ENCODE results near the gene TUBB6.
A peak's percentile ranks its signal among the peaks of the same experiment; 100 is the strongest.

TUBB6 gene

DNA sequence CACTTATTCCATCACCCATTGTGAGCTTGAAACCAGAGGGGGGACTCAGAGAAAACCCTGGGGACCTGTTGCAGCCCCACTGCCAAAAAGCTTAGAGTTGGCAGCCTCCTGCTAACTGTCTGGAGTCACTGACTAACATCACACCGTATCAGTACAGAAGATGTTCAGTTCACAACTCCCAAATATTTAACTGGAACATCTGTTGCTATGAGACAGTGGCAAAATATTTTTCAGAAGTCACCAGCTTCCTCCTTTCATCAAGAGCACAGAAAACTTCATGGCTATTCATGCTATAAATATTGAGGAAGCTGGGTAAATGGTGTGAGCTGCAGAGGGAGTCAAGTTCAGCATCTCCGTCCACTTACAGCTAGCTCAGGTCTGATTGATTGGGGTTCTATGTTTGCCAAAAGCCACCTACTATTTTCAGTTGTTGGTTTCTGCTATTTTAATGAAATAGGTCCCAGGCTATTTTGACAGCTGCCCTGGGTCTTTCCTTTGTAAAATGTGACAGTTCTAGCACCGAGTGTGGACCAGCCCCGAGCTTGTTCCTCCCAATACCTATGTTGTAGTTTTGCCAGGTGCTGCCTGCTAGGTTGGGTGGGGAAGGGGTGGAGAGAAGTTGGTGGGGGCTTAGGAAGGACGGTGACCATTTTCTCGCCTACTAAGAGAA lies 9.8 kb downstream of the TUBB6 start:
- H3K4me1 ChIP-seq (ENCODE audit: insufficient read depth, poor library complexity, severe bottlenecking) = peaks cover 13% of the 10 kb centered on the region
- H3K27me3 ChIP-seq (ENCODE audit: insufficient read depth, poor library complexity, severe bottlenecking) = no peaks in the 10 kb centered on the region
- peak overlapping the region; percentile 4 for H3K27ac ChIP-seq (ENCODE audit: poor library complexity, severe bottlenecking)
- no peaks in the 10 kb centered on the region for H3K9me3 ChIP-seq (ENCODE audit: severe bottlenecking)
- ATAC-seq (ENCODE audit: low read depth) (0 out of 3 replicates have a peak, but pooled peaks have one; percentile 3), DNase-seq (ENCODE audit: low spot score) (no peak)
- TF ChIP-seq, protein P1, sequence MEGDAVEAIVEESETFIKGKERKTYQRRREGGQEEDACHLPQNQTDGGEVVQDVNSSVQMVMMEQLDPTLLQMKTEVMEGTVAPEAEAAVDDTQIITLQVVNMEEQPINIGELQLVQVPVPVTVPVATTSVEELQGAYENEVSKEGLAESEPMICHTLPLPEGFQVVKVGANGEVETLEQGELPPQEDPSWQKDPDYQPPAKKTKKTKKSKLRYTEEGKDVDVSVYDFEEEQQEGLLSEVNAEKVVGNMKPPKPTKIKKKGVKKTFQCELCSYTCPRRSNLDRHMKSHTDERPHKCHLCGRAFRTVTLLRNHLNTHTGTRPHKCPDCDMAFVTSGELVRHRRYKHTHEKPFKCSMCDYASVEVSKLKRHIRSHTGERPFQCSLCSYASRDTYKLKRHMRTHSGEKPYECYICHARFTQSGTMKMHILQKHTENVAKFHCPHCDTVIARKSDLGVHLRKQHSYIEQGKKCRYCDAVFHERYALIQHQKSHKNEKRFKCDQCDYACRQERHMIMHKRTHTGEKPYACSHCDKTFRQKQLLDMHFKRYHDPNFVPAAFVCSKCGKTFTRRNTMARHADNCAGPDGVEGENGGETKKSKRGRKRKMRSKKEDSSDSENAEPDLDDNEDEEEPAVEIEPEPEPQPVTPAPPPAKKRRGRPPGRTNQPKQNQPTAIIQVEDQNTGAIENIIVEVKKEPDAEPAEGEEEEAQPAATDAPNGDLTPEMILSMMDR (IDR thresholded peaks at IDR 0.05; ENCODE audit: poor library complexity, severe bottlenecking) = no peak
- H3K36me3 ChIP-seq (ENCODE audit: low read depth) = peaks cover 98% of the 10 kb centered on the region
- no peak overlapping the region for H3K4me3 ChIP-seq (ENCODE audit: severe bottlenecking)

DNA sequence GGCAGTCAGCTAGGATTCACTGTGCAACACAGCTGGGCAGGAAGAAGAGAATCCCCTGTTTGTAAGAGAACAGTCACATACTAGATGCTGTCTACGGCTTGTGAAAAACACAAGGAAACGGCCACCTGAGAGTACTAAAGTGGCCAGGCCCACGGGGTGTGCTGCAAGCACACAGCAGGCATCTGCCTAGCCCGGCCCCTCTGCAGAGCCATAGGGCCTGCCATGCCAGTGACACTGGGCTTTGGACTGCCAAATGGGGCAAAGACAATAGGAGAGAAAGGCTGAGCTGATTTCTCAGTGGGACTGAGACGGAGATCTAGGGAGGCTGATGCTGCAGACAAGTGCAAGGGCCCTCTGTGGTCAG lies 10.3 kb downstream of the TUBB6 start:
- H3K9me3 ChIP-seq (ENCODE audit: severe bottlenecking) = no peaks in the 10 kb centered on the region
- no peak for DNase-seq (ENCODE audit: low spot score)
- H3K27me3 ChIP-seq (ENCODE audit: insufficient read depth, poor library complexity, severe bottlenecking) = no peaks in the 10 kb centered on the region
- H3K27ac ChIP-seq (ENCODE audit: poor library complexity, severe bottlenecking) = peak overlapping the region; percentile 4
- TF ChIP-seq, protein P1 (IDR thresholded peaks at IDR 0.05; ENCODE audit: poor library complexity, severe bottlenecking) = no peak
- H3K4me3 ChIP-seq (ENCODE audit: severe bottlenecking) = no peak overlapping the region
- H3K36me3 ChIP-seq (ENCODE audit: low read depth) = peaks cover 98% of the 10 kb centered on the region
- H3K4me1 ChIP-seq (ENCODE audit: insufficient read depth, poor library complexity, severe bottlenecking) = peaks cover 10% of the 10 kb centered on the region
- peak; percentile 22; the same call in 2 of the 3 replicates for ATAC-seq (ENCODE audit: low read depth)

GRCh38 chr18:12318857-12319256 lies 10.8 kb downstream of the TUBB6 start:
- Histone ChIP-seq H3K27me3 (ENCODE audit: insufficient read depth, poor library complexity, severe bottlenecking) (no peaks in the 10 kb centered on the region), H3K9me3 (ENCODE audit: severe bottlenecking) (no peaks in the 10 kb centered on the region), H3K36me3 (ENCODE audit: low read depth) (peaks cover 96% of the 10 kb centered on the region), H3K4me3 (ENCODE audit: severe bottlenecking) (no peak overlapping the region), H3K27ac (ENCODE audit: poor library complexity, severe bottlenecking) (no peak overlapping the region), H3K4me1 (ENCODE audit: insufficient read depth, poor library complexity, severe bottlenecking) (peaks cover 6% of the 10 kb centered on the region)
- no peak for ATAC-seq (ENCODE audit: low read depth)
- TF ChIP-seq, protein P1 (IDR thresholded peaks at IDR 0.05; ENCODE audit: poor library complexity, severe bottlenecking) = no peak
- DNase-seq (ENCODE audit: low spot score) = no peak

GRCh38 chr18:12321333-12321732 lies 13.3 kb downstream of the TUBB6 start:
- H3K9me3 ChIP-seq (ENCODE audit: severe bottlenecking) = no peaks in the 10 kb centered on the region
- DNase-seq (ENCODE audit: low spot score) (no peak), ATAC-seq (ENCODE audit: low read depth) (no peak)
- TF ChIP-seq, protein P1 (IDR thresholded peaks at IDR 0.05; ENCODE audit: poor library complexity, severe bottlenecking) = no peak
- H3K27ac ChIP-seq (ENCODE audit: poor library complexity, severe bottlenecking) = no peak overlapping the region
- peaks cover 95% of the 10 kb centered on the region for H3K36me3 ChIP-seq (ENCODE audit: low read depth)
- H3K27me3 ChIP-seq (ENCODE audit: insufficient read depth, poor library complexity, severe bottlenecking) = no peaks in the 10 kb centered on the region
- peaks cover 2% of the 10 kb centered on the region for H3K4me1 ChIP-seq (ENCODE audit: insufficient read depth, poor library complexity, severe bottlenecking)
- H3K4me3 ChIP-seq (ENCODE audit: severe bottlenecking) = no peak overlapping the region

GRCh38 chr18:12324991-12325725 lies 17.1 kb downstream of the TUBB6 start:
- ATAC-seq (ENCODE audit: low read depth) (no peak), DNase-seq (ENCODE audit: low spot score) (no peak)
- Histone ChIP-seq H3K36me3 (ENCODE audit: low read depth) (peaks cover 97% of the 10 kb centered on the region), H3K27me3 (ENCODE audit: insufficient read depth, poor library complexity, severe bottlenecking) (no peaks in the 10 kb centered on the region), H3K4me1 (ENCODE audit: insufficient read depth, poor library complexity, severe bottlenecking) (no peaks in the 10 kb centered on the region), H3K9me3 (ENCODE audit: severe bottlenecking) (no peaks in the 10 kb centered on the region), H3K4me3 (ENCODE audit: severe bottlenecking) (no peak overlapping the region), H3K27ac (ENCODE audit: poor library complexity, severe bottlenecking) (no peak overlapping the region)
- TF ChIP-seq, protein P1 (IDR thresholded peaks at IDR 0.05; ENCODE audit: poor library complexity, severe bottlenecking) = no peak

All from RWPE2 (cell line).